GM12872 (cell line): ENCODE measurements around the gene JMJD4.

Experiments
- TF ChIP-seq, protein P1 (sequence below): IDR thresholded peaks from 3 replicates; pipeline ENCODE4 v1.5.1; 2011; ENCODE audit warnings: low read depth, mild to moderate bottlenecking, low read length, moderate library complexity; ENCODE audit not compliant: insufficient read depth

The JMJD4 gene

DNA sequence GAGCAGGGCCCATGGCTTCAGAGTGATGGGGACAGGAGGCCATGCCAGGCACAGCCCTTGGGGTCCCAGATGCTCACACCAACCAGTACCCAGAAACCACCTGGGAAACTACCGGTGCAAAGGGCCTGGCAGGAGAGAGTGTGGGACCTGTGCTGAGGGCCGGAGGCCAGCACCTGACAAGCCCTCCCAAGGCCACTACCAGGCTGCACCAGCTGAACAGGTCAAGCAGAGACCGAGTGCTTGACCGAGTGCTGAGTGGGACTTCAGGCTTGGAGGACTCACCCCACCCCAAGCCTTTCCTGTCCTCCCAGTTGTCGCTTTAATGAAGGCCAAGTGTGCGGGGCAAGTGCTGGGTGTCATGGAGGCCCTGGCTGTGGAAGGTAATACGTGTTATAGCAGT, 36.7 kb upstream of the JMJD4 start:
- TF ChIP-seq, protein P1, sequence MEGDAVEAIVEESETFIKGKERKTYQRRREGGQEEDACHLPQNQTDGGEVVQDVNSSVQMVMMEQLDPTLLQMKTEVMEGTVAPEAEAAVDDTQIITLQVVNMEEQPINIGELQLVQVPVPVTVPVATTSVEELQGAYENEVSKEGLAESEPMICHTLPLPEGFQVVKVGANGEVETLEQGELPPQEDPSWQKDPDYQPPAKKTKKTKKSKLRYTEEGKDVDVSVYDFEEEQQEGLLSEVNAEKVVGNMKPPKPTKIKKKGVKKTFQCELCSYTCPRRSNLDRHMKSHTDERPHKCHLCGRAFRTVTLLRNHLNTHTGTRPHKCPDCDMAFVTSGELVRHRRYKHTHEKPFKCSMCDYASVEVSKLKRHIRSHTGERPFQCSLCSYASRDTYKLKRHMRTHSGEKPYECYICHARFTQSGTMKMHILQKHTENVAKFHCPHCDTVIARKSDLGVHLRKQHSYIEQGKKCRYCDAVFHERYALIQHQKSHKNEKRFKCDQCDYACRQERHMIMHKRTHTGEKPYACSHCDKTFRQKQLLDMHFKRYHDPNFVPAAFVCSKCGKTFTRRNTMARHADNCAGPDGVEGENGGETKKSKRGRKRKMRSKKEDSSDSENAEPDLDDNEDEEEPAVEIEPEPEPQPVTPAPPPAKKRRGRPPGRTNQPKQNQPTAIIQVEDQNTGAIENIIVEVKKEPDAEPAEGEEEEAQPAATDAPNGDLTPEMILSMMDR: no peak

DNA sequence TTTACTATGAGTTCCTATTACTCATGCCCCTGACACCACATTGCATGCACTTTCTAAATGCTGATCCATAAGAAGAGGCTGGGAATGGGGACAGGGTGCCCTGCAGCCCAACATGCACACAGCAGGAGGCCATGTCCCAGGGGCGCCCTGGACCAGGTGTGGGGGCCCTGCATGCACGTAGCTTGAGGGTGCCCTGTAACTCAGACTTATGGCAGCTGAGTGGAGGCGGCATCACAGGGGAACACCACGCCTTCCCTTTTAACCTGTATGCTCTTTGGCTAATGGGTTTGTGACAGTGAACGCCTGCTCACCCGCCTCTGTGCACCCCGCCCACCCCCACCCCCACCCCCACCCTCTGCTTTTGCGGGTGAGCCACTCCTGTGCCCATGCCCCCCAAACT, 36.2 kb upstream of the JMJD4 start:
- TF ChIP-seq, protein P1: no peak

DNA sequence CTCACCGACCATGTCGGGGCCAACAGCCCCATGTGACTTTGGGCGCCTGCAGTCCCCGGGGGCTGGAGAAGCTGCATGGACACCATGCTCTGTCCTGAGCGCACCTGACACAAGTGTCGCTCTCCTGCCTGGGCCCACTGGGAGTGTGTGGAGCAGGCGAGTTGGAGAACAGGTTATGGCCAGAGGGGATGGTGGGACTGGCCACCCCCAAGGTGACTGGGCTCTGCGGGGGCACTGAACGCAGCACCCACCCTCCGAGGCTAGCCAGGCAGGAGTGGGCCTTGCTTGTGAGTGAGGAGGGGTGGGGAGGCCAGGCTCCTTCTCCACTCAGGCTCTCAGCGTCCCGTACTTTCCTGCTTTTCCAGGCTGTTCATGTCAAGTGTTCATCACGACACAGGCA, 35.7 kb upstream of the JMJD4 start:
- TF ChIP-seq, protein P1: no peak

DNA sequence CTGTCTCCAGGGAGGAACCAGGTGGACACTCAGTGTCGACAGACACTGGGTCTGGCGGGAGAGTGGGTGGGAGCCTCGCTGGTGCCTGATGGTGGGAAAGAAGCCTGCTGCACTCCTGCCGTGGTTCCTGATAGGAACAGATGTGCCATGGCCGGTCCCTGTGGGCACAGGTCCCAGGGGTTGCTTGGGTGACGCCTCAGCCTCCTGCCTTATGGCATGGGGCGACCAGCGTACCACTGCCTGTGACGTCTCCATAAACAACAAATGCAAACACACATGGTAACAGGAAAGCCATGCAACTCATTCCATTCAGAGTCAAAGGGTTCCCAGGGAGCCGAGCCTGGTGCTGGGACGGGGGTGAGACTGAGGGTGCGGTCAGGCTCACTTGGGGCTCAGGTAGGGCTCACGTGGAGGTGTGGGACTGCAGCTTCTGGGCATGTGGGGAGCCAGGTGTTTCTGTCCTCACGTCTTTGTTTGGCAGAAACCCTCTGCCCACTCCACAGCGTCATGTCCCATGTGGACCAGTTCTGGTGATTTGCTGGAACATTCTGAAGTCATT, 34.9 kb upstream of the JMJD4 start:
- TF ChIP-seq, protein P1: no peak

DNA sequence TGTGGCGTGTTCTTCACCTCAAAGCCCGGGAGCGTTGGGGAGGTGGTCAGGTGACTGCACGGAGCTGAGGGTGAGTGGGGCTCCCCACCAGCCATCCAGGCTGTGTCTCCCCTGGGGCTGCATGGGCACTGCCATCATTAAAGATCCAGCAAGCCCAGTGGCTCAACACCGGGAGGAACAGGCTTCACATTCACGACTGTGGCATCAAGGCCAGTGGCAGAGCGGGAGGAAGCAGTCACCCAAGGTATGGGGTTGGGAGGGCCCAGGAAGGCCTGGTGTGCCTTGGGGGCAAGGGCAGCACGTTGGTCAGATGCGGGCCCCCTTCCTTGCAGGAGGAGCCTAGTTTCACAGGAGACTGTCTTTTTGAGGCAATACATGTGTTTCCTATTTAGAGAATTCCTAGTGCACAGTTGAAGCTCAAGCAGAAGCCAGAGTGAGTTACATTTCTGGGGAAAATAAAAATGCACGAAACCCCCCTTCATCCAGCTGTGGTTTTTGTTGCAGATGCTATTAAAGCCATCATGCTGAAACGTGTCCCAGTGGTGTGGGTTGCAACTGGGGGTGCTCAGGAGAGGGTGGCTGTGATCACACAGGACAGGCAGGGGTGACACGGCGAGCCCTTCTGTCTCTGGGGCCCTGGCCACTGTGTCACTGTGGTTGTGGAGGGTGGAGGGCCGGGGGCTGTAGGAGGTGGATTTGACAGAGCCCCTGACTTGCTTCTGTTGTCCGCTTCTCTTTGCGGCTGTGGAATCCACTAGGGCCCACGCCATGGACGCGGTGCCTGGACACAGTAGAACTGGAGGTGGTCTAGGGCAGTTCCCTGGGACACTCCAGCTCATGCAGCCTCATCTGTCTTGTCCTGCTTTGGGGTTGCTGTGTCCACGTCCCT, 34.2 kb upstream of the JMJD4 start:
- TF ChIP-seq, protein P1: no peak

DNA sequence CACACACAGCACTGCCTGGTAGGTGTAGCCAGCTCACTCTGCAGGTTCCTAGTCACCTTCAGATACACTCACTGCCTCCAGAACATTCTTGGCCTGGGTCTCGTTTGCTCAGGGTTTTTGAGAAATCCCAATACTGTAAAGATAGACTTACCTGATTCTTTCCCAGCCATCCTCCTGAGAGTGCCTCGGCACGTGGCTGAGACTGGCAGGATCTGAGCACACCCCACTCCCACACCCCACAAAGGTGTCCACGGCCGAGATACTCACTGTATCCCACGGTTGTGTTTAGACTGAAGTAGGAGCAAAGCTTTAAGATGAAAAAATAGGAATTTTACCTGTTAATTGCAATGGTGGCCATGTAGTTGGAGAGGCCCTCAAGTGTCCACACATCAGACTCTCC, 33.5 kb upstream of the JMJD4 start:
- TF ChIP-seq, protein P1: no peak

DNA sequence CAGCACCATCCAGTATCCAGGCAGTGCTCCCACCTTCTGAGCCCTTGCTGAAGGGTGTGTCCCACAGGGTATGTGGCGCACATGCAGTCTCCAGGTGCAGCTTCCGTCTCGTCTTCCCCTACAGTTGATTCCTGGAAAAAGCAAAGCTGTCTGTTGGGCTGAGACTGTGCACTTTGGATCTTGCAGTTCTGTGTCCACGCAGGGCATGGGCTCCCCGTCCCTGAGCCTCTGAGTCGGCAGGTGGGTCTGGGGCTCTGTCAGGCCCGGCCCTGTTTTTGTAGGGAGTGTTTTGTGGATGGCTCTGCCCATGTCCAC, 33.0 kb upstream of the JMJD4 start:
- TF ChIP-seq, protein P1: no peak
